Neuron (in vitro differentiated cells): ENCODE measurements around the gene ERN1.

Experiments
- H2AFZ ChIP-seq: one replicate; pipeline ENCODE4 v1.6.1; 2013; ENCODE audit warnings: low read depth, mild to moderate bottlenecking, inconsistent platforms, low read length, moderate library complexity
- H3K27me3 ChIP-seq: one replicate; pipeline ENCODE4 v1.6.1; 2013; ENCODE audit warnings: low read length; ENCODE audit not compliant: insufficient read depth
- H3K36me3 ChIP-seq: one replicate; pipeline ENCODE4 v1.6.1; 2013; ENCODE audit warnings: low read length; ENCODE audit not compliant: insufficient read depth
- H3K4me1 ChIP-seq: one replicate; pipeline ENCODE4 v1.6.1; 2013; ENCODE audit warnings: low read length; ENCODE audit not compliant: insufficient read depth
- H3K4me3 ChIP-seq: 2 replicates; pipeline ENCODE4 v1.5.1; 2013; ENCODE audit warnings: mild to moderate bottlenecking, low read length, moderate library complexity
- H3K9me3 ChIP-seq: one replicate; pipeline ENCODE4 v1.6.1; 2013; ENCODE audit warnings: low read length

The ERN1 gene

DNA sequence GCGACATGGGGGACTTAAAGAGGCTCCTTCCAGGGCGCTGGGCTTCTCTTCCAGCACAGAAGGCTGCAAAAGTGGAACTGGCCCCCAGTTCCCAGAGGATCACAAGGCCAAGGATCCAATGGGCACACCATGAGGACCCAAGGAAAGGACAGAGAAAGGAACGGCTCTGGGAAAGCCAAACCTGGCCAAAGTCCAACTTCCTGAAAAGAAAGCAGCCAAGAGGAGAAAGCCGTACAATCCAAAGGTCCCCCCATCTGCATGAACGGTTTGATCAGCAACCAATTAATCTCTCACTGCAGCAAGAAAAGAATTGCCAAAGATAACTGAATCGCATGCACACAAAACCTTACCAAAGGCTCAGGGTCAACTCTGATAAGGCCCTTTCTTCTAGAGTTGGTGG is 89.7 kb downstream of the ERN1 start:
- Histone ChIP-seq H3K4me1 (no peaks in the 10 kb centered on the region), H3K9me3 (no peaks in the 10 kb centered on the region), H3K36me3 (peaks cover 18% of the 10 kb centered on the region), H2AFZ (no peak overlapping the region), H3K27me3 (no peaks in the 10 kb centered on the region), H3K4me3 (no peak overlapping the region)

DNA sequence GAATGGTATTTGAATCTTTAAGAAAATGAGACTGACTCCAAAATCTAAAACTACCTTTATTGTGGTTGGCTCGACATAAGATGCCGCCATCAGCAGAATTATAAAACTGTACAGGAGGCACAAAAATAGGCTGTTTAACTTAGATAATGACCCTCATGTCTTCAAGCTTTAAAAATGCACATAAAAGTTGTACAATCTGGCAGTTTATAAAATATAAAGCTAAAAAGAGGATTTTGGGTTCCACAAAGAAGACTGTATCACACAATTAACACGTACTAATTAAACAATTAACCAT is 90.9 kb downstream of the ERN1 start:
- no peaks in the 10 kb centered on the region for H3K9me3 ChIP-seq
- H3K4me1 ChIP-seq = no peaks in the 10 kb centered on the region
- no peak overlapping the region for H3K4me3 ChIP-seq
- H2AFZ ChIP-seq = no peak overlapping the region
- H3K36me3 ChIP-seq = peaks cover 8% of the 10 kb centered on the region
- no peaks in the 10 kb centered on the region for H3K27me3 ChIP-seq

DNA sequence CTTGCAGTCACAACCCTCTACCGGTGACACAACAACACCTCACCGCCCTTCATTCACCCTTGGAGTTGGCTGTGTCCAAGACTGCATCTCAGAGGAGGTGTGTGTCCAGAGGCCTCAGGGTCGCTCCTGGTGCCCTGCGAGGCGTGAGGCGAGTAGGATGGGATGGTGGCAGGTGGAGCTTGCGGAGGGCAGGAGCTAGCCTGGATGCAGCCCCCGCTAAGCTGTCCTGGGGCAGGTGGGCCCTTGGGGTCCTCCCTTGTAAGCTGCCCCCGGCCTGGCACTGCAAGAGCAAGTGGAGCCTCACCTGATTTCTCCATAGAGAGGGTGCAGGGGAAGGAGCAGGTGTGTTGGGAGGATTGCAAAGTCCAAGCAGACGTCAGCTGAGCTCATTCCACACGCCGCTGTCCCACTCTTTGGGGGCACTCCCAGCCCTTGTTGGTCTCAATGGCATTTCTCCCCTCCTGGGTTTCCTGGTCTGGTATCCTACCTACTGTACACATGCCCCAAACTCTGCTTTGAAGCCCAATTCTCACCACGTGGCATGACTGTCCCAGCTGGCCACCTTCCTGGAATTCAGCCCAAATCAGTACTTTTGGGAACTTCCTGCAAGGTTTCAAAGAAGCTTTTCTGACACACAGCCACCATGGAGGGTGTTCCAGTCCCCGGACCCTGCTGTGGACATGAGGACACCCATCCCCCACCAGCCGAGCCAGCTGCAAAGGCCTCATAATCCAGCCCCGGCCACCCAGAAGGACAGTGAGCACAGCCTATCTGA is 91.4 kb downstream of the ERN1 start:
- Histone ChIP-seq H3K27me3 (no peaks in the 10 kb centered on the region), H3K4me3 (no peak overlapping the region), H2AFZ (no peak overlapping the region), H3K9me3 (no peaks in the 10 kb centered on the region), H3K36me3 (peaks cover 3% of the 10 kb centered on the region), H3K4me1 (no peaks in the 10 kb centered on the region)

DNA sequence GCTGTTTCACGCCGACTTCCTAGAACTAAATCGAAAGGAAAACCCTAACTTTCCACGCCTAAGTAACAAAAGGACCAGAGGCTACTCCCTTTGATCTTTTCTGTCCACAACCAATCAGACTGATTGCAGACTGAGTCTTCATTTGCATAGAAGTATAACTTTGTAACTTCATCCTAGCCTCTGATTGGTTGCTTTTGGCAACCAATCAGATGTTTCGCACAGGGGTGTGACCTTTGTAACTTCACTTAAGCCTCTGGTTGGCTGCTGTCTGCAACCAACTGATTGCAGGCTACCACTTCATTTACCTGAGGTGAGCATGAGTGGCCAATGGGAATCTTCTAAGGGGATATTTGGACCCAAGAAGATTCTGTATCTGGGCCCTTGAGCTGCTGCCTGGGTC is 92.1 kb downstream of the ERN1 start:
- no peaks in the 10 kb centered on the region for H3K36me3 ChIP-seq
- no peaks in the 10 kb centered on the region for H3K27me3 ChIP-seq
- no peak overlapping the region for H2AFZ ChIP-seq

DNA sequence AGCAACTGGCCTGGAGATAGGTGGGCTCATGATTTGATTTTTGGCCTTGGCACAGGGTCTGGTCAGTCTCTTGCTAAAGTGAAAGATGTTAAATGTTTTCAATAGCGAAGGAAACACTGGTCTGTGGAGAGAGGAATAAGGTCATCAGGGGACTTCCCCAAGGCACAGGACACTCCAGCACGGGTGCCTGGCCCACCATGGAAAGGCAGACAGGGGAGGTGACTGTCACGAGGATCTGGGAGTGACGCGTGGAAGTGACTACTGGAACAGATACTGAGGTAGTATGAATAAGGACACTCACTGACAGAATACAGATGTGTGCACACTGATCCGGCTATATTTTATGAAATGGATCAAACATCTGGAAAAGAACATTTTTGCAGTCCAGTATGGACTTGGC is 92.8 kb downstream of the ERN1 start:
- Histone ChIP-seq H3K27me3 (no peaks in the 10 kb centered on the region), H3K4me3 (no peak overlapping the region)

More for the DNA sequence above, 92.1 kb downstream of the ERN1 start:
- Histone ChIP-seq H3K4me1 (no peaks in the 10 kb centered on the region), H3K9me3 (no peaks in the 10 kb centered on the region), H3K4me3 (no peak overlapping the region)

DNA sequence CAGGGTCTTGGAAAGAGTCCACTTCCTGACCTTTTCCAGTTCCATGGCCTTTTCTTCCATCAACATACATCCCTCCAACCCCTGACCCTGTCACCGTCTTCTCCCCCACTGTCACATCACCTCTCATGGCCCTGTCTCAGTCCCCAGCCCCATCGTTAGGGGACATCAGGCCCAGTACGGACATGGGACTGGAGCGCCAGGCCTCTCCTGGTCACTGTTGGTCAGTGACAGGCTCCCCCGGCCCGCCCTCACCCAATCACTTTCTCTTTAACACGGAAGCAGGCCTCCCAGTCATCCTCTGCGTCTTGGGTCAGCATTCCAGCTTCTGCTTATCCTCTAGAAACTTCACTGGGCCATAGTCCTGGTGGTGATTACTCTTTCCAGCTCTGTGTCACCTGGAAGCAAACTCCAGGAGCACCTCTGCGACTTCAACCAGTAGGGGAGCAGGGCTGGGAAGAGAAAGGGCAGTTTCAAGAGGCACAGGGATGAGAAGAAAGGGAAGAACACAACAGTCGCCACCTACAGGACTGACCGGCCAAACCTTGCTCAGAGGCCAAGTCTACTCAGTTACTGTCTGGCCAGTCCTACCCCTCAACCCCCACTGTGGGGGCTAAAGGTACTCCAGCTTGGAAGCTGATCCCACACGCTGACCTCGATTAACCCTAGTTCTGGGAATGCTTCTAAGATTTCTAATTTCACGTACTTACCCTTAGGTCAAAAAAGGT is 93.6 kb downstream of the ERN1 start:
- H3K27me3 ChIP-seq = no peaks in the 10 kb centered on the region
- no peak overlapping the region for H2AFZ ChIP-seq
- no peaks in the 10 kb centered on the region for H3K36me3 ChIP-seq
- H3K4me1 ChIP-seq = no peaks in the 10 kb centered on the region
- no peak overlapping the region for H3K4me3 ChIP-seq
- H3K9me3 ChIP-seq = peaks cover 2% of the 10 kb centered on the region

More for the DNA sequence above, 92.8 kb downstream of the ERN1 start:
- Histone ChIP-seq H3K9me3 (peaks cover under 1% of the 10 kb centered on the region), H2AFZ (no peak overlapping the region), H3K4me1 (no peaks in the 10 kb centered on the region), H3K36me3 (no peaks in the 10 kb centered on the region)

DNA sequence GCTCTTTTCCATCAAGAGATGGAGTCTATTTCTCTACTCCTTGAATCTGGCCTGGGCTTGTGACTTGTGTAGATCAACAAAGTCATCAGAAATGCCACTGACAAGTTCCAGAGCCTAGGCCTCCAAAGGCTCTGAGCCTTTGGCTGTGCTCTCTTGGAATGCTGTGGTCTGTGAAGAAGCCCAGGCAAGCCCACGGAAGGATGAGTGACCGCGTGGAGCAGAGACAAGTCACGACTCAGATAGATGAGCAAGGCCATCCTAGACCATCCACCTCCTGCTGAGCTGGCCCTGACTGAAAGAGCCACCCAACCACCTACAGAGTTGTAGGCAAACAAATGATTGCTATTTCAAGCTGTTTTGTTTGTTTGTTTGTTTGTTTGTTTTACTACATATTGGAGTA is 97.9 kb downstream of the ERN1 start:
- H3K36me3 ChIP-seq = no peaks in the 10 kb centered on the region
- no peak overlapping the region for H2AFZ ChIP-seq
- no peak overlapping the region for H3K4me3 ChIP-seq
- H3K9me3 ChIP-seq = peaks cover 2% of the 10 kb centered on the region
- H3K4me1 ChIP-seq = no peaks in the 10 kb centered on the region
- H3K27me3 ChIP-seq = no peaks in the 10 kb centered on the region

DNA sequence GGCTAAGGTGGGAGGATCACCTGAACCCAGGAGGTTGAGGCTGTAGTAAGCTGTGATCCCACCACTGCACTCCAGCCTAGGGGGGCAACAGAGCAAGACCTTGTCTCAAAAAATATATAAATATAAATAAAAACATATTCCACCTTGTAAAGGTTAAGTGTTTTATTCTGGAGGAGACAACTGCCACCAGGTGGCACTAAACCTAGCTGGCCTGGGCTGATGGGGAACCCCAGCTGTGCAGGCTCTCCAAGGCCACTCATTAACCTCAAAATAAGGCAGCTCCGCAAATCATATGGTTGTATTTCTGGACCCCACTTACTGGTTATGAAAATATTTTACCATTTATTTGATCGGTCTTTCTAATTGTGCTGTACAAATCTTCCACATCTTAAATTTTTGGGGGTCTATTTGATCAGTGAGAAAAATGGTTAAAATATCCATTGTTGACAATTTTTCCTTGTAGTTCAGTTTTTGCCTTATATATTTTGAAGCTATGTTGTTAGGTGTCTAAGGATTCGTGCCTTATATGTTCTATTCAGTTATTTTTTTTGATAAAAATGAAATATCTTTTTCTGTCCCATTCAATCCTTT is 101.0 kb downstream of the ERN1 start:
- H3K27me3 ChIP-seq = no peaks in the 10 kb centered on the region
- H3K36me3 ChIP-seq = no peaks in the 10 kb centered on the region
- H3K4me1 ChIP-seq = no peaks in the 10 kb centered on the region
- H3K4me3 ChIP-seq = no peak overlapping the region
- H2AFZ ChIP-seq = no peak overlapping the region
- H3K9me3 ChIP-seq = peaks cover 2% of the 10 kb centered on the region

DNA sequence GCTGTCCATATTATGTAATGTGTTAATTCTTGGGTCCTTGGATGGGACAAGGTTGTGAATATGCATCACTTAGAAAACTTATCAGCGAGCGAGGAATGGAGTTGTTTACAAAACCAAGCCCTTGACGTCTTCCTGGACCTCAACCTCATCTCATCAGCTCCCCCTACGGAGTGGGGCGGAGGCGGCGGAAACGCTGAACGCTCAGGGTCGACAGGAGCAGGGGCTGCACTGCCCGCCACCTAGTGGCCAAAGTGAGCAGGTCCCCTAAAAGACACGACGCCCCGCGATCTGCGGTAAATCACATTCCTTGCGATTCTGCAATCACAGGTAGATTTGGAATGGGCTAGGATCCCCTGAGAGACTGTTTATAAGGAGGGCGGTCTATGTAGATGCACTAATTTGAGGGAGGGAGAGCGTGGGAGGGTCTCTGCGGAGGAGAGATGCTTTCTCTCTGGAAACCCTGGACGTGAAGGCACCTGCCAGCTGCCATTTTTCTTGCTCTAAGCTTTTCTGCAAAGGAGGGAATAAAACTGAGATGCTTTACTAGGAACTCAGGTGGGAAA is 104.1 kb downstream of the ERN1 start:
- Histone ChIP-seq H3K36me3 (no peaks in the 10 kb centered on the region), H2AFZ (no peak overlapping the region), H3K27me3 (no peaks in the 10 kb centered on the region), H3K4me1 (no peaks in the 10 kb centered on the region), H3K9me3 (no peaks in the 10 kb centered on the region), H3K4me3 (no peak overlapping the region)

DNA sequence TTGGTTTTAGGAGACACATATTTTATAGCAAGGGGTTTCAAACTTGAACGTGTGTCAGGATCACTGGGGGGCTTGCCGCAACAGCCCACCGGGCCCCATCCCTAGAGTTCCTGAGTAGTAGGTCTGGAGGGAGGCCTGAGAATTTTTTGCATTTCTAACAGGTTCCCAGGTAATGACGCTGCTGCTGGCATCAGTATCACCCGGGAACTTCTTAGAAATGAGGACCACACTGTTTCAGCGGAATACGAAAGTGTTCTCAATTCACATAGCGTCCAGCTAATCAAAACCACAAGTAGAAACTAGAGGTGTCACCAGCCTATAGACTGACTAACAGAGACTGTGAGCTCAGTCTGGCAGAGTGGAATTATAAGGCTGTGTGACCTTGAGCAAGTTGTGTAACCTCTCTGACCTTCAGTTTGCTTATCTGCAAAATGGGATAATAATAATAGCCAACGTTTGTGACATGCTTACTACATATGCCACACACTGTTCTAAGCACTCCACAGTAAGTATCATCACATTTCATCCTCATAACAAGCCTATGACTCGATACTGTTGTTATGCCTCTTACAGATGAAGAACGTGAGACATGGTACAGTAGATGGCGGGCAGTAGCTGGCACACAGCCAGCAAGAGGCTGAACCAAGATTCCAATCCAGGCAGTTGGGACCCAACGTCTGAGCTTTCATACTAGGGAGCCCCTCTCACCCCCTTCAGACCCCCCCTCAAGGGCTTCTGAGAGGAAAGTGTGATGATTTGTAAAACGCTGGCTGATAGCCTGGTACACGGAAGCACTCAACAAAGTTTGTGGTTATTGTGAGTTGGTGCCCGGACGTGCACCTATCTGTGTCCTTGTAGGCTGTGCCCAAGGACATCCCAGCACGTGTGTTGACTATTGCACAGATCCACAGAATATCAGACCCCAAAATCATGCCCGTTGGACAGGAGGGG is 104.9 kb downstream of the ERN1 start:
- Histone ChIP-seq H3K27me3 (no peaks in the 10 kb centered on the region), H3K9me3 (no peaks in the 10 kb centered on the region), H3K4me3 (no peak overlapping the region), H2AFZ (no peak overlapping the region), H3K36me3 (no peaks in the 10 kb centered on the region), H3K4me1 (no peaks in the 10 kb centered on the region)

DNA sequence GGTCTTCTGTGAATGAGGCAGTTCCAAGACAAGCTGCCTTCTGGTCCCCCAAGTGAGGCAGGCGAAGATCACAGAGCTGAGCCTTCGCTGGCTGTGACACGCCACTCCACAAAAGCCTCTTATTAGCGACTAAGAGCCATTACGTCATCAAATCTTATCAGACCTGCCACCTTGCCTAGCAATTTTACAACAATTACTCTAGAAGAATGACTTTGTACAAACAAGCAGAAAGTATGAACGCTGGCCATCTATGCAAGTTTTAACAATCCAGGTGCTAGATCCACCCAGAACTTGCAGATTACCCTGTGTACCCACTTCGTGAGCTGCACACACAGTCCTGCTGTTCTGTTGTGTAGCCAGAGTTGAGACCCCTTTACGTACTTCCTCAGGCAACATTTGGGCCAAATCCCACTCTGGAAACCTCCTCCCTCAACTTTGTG is 105.7 kb downstream of the ERN1 start:
- H2AFZ ChIP-seq = no peak overlapping the region
- no peaks in the 10 kb centered on the region for H3K9me3 ChIP-seq
- H3K27me3 ChIP-seq = no peaks in the 10 kb centered on the region
- no peaks in the 10 kb centered on the region for H3K36me3 ChIP-seq
- H3K4me3 ChIP-seq = no peak overlapping the region
- H3K4me1 ChIP-seq = no peaks in the 10 kb centered on the region

DNA sequence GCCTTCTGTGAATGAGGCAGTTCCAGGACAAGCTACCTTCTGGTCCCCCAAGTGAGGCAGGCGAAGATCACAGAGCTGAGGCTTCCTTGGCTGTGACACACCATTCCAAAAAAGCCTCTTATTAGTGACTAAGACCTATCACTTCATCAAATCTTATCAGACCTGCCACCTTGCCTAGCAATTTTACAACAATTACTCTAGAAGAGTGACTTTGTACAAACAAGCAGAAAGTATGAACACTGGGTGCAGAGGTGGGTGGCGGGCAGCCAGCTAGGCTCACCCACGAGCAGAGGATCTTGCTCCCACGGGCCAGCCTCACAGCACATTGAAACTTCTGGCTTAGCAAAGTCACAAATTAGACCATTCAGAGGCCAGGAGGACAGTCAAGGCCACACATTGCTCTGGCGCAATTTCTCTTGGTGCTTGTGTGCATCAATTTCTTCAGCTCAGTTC is 107.3 kb downstream of the ERN1 start:
- no peak overlapping the region for H3K4me3 ChIP-seq
- no peaks in the 10 kb centered on the region for H3K36me3 ChIP-seq
- H3K27me3 ChIP-seq = no peaks in the 10 kb centered on the region
- H2AFZ ChIP-seq = no peak overlapping the region
- H3K4me1 ChIP-seq = no peaks in the 10 kb centered on the region
- H3K9me3 ChIP-seq = no peaks in the 10 kb centered on the region
